ENCODE measurements around the gene PTPN12. TPM values are rescaled to one million over a fixed set of nuclear protein-coding genes. Genes with fewer than 3 reads are reported as not detected.
A peak's percentile ranks its signal among the peaks of the same experiment; 100 is the strongest.

The PTPN12 gene
- total RNA-seq, 3 donors from 2014 or later = 161 to 176 (median 168) TPM

GRCh38 chr7:77544518-77544917, 7.4 kb downstream of the PTPN12 start:
- Histone ChIP-seq H3K36me3 (no peaks in the 10 kb centered on the region), H3K4me1 (peaks cover 5 to 14% of the 10 kb centered on the region in 2 donors), H3K27me3 (no peaks in the 10 kb centered on the region), H3K27ac (peak overlapping the region in 1 of 2 donors; percentile 0), H3K4me3 (no peak overlapping the region), H3K9me3 (no peaks in the 10 kb centered on the region)
- TF ChIP-seq POLR2AphosphoS5 (IDR thresholded peaks at IDR 0.05) (no peak), POLR2A (IDR thresholded peaks at IDR 0.05) (no peak), CTCF (IDR thresholded peaks at IDR 0.05) (no peak)
- no peak for DNase-seq (ENCODE audit: low spot score in 2 of 2)
- intact Hi-C loops (cut with DNase I; ENCODE audit: low total_unique reads) = no loop called here

- Histone ChIP-seq H3K27me3 (no peaks in the 10 kb centered on the region), H3K36me3 (no peaks in the 10 kb centered on the region), H3K4me3 (no peak overlapping the region), H3K9me3 (no peaks in the 10 kb centered on the region), H3K4me1 (no peaks in the 10 kb centered on the region), H3K27ac (no peak overlapping the region)
- no peak for DNase-seq (ENCODE audit: low spot score in 2 of 2)
- intact Hi-C loops (cut with DNase I; ENCODE audit: low total_unique reads) = no loop called here
- TF ChIP-seq POLR2A (IDR thresholded peaks at IDR 0.05) = no peak
- no peak for TF ChIP-seq CTCF (IDR thresholded peaks at IDR 0.05)
- no peak for TF ChIP-seq POLR2AphosphoS5 (IDR thresholded peaks at IDR 0.05)
Measured at GRCh38 chr7:77548206-77548605, 11.1 kb downstream of the PTPN12 start.

- Histone ChIP-seq H3K27ac (peak overlapping the region; percentile 16 to 41), H3K4me1 (no peaks in the 10 kb centered on the region)
- intact Hi-C loops (cut with DNase I; ENCODE audit: low total_unique reads) = no loop called here
Measured at GRCh38 chr7:77549106-77549870, 12.2 kb downstream of the PTPN12 start.

GRCh38 chr7:77550586-77550985, 13.5 kb downstream of the PTPN12 start:
- no peak for DNase-seq (ENCODE audit: low spot score in 2 of 2)
- Histone ChIP-seq H3K27me3 (no peaks in the 10 kb centered on the region), H3K36me3 (no peaks in the 10 kb centered on the region), H3K4me1 (no peaks in the 10 kb centered on the region), H3K9me3 (no peaks in the 10 kb centered on the region), H3K4me3 (no peak overlapping the region), H3K27ac (no peak overlapping the region)
- intact Hi-C loops (cut with DNase I; ENCODE audit: low total_unique reads) = no loop called here
- no peak for TF ChIP-seq POLR2AphosphoS5 (IDR thresholded peaks at IDR 0.05)
- no peak for TF ChIP-seq POLR2A (IDR thresholded peaks at IDR 0.05)

More at GRCh38 chr7:77549106-77549870, 12.2 kb downstream of the PTPN12 start:
- H3K9me3 ChIP-seq = no peaks in the 10 kb centered on the region
- TF ChIP-seq POLR2A (IDR thresholded peaks at IDR 0.05) (no peak), POLR2AphosphoS5 (IDR thresholded peaks at IDR 0.05) (no peak), CTCF (IDR thresholded peaks at IDR 0.05) (no peak)
- no peaks in the 10 kb centered on the region for H3K27me3 ChIP-seq
- no peak overlapping the region for H3K4me3 ChIP-seq
- DNase-seq (ENCODE audit: low spot score in 2 of 2) = no peak
- no peaks in the 10 kb centered on the region for H3K36me3 ChIP-seq

- Histone ChIP-seq H3K27ac (no peak overlapping the region), H3K36me3 (no peaks in the 10 kb centered on the region), H3K27me3 (no peaks in the 10 kb centered on the region), H3K9me3 (no peaks in the 10 kb centered on the region), H3K4me3 (no peak overlapping the region), H3K4me1 (no peaks in the 10 kb centered on the region)
- TF ChIP-seq POLR2AphosphoS5 (IDR thresholded peaks at IDR 0.05) = no peak
- no peak for TF ChIP-seq CTCF (IDR thresholded peaks at IDR 0.05)
- no peak for TF ChIP-seq POLR2A (IDR thresholded peaks at IDR 0.05)
- no peak for DNase-seq (ENCODE audit: low spot score in 2 of 2)
- intact Hi-C loops (cut with DNase I; ENCODE audit: low total_unique reads) = no loop called here
Measured at GRCh38 chr7:77553123-77553522, 16.0 kb downstream of the PTPN12 start.

Measured in breast epithelium (tissue), 4 donors.